HG03139 (cell line): ENCODE measurements around the gene SLC1A2.
A peak's percentile ranks its signal among the peaks of the same experiment; 100 is the strongest.

Source experiments
- ATAC-seq: cut with Tn5 transposase; IDR thresholded peaks from one replicate; pipeline ENCODE4 v1.9.1; 2021; ENCODE audit not compliant: unreplicated experiment

Gene SLC1A2

GRCh38 chr11:35276396-35277145, 142.8 kb downstream of the SLC1A2 start:
- no peak for ATAC-seq

- no peak for ATAC-seq
Observed at GRCh38 chr11:35275786-35276170, 143.6 kb downstream of the SLC1A2 start.

- ATAC-seq = no peak
Observed at GRCh38 chr11:35274909-35275785, 144.2 kb downstream of the SLC1A2 start.

GRCh38 chr11:35272391-35272902, 146.9 kb downstream of the SLC1A2 start:
- peak; percentile 71 for ATAC-seq

- ATAC-seq = no peak
Observed at GRCh38 chr11:35271031-35271430, 148.3 kb downstream of the SLC1A2 start.

GRCh38 chr11:35270342-35270741, 149.0 kb downstream of the SLC1A2 start:
- no peak for ATAC-seq

- no peak for ATAC-seq
Observed at GRCh38 chr11:35267504-35267903, 151.9 kb downstream of the SLC1A2 start.

- no peak for ATAC-seq
Observed at GRCh38 chr11:35265755-35266454, 153.5 kb downstream of the SLC1A2 start.

GRCh38 chr11:35262735-35263134, 156.6 kb downstream of the SLC1A2 start:
- ATAC-seq = no peak

GRCh38 chr11:35262056-35262455, 157.3 kb downstream of the SLC1A2 start:
- no peak for ATAC-seq

GRCh38 chr11:35261197-35261596, 158.2 kb downstream of the SLC1A2 start:
- ATAC-seq = no peak

- no peak for ATAC-seq
Observed at GRCh38 chr11:35260342-35260985, 158.9 kb downstream of the SLC1A2 start.

GRCh38 chr11:35259529-35259928, 159.8 kb downstream of the SLC1A2 start:
- ATAC-seq = no peak

GRCh38 chr11:35257281-35257680, 162.1 kb downstream of the SLC1A2 start:
- ATAC-seq = peak; percentile 100

- no peak for ATAC-seq
Observed at GRCh38 chr11:35256296-35256695, 163.1 kb downstream of the SLC1A2 start.

GRCh38 chr11:35255514-35255913, 163.8 kb downstream of the SLC1A2 start:
- no peak for ATAC-seq

- no peak for ATAC-seq
Observed at GRCh38 chr11:35253237-35253636, 166.1 kb downstream of the SLC1A2 start.

GRCh38 chr11:35250621-35251020, 168.7 kb downstream of the SLC1A2 start:
- ATAC-seq = no peak

- no peak for ATAC-seq
Observed at GRCh38 chr11:35250192-35250591, 169.2 kb downstream of the SLC1A2 start.

GRCh38 chr11:35248558-35249323, 170.6 kb downstream of the SLC1A2 start:
- no peak for ATAC-seq
